Lower leg skin (tissue), 3 donors: ENCODE measurements around the gene BPIFB6.

Source experiments
- CTCF ChIP-seq, 3 donors: fragments of 450-650 bp; IDR thresholded peaks; one replicate each; pipeline ENCODE4 v1.5.1; 2016; ENCODE audit warnings: antibody characterized with exemption in 3 of 3, mild to moderate bottlenecking in 3 of 3, moderate library complexity in 2 of 3
- POLR2A ChIP-seq, 2 donors: fragments of 450-650 bp; IDR thresholded peaks; one replicate each; pipeline ENCODE4 v1.6.1; 2016 to 2017; ENCODE audit warnings: antibody characterized with exemption in 2 of 2, mild to moderate bottlenecking in 1 of 2, moderate library complexity in 1 of 2

- no peak for TF ChIP-seq CTCF (IDR thresholded peaks at IDR 0.05)
- no peak for TF ChIP-seq POLR2A (IDR thresholded peaks at IDR 0.05)
Measured at GRCh38 chr20:33070111-33071053, 38.9 kb downstream of the BPIFB6 start.
